ENCODE data around the gene MRPL18. TPM values are rescaled to one million over a fixed set of nuclear protein-coding genes. Genes with fewer than 3 reads are reported as not detected.
"Not testable (repeated sequence)": the region's sequence is repeated elsewhere in the genome, so short reads cannot be mapped to it uniquely, and the experiment has no call there.

Gene MRPL18
- total RNA-seq, 2 experiments from 2014 or later = 9.8 to 10.2 TPM

- no peaks in the 10 kb centered on the region for H3K9me3 ChIP-seq (ENCODE audit: control insufficient read depth in 1 of 2, insufficient read depth in 1 of 2, low read length in 2 of 2)
These were observed 43.5 kb upstream of the MRPL18 start for GRCh38 chr6:159746759-159747158.

GRCh38 chr6:159748127-159748526 is 42.1 kb upstream of the MRPL18 start:
- H3K27ac ChIP-seq (ENCODE audit: low read depth in 1 of 2, low read length in 2 of 2); H3K4me3 Mint-ChIP-seq; H3K27me3 ChIP-seq (ENCODE audit: control insufficient read depth in 1 of 2, insufficient read depth in 2 of 2, low read length in 2 of 2); H3K9me3 ChIP-seq (ENCODE audit: control insufficient read depth in 1 of 2, insufficient read depth in 1 of 2, low read length in 2 of 2); H3K27ac Mint-ChIP-seq; ATAC-seq (ENCODE audit: poor library complexity); H3K9me3 Mint-ChIP-seq; intact Hi-C loops (cut with DNase I, micrococcal nuclease); H3K4me1 ChIP-seq (ENCODE audit: insufficient read depth, low read length); H3K4me3 ChIP-seq (ENCODE audit: low read length); H3K27me3 Mint-ChIP-seq; DNase-seq: not testable (repeated sequence)
- ChIA-PET POLR2A (interaction anchor here (1.1 to 2.1 kb wide), 2 partner anchors 14 to 21 kb away, joined by 3 to 5 read pairs; partner anchors contain the start of genes ACAT2 and WTAP), CTCF (interaction anchor here (1.0 kb wide), 1 partner anchor 10 kb away, joined by 3 read pairs; no protein-coding TSS in a partner anchor)
- H3K36me3 ChIP-seq (ENCODE audit: insufficient read depth, low read length) = peaks cover 94% of the 10 kb centered on the region
- peaks cover 97% of the 10 kb centered on the region for H3K36me3 Mint-ChIP-seq (ENCODE audit: low read depth)
- H3K4me1 Mint-ChIP-seq (ENCODE audit: low read depth) = peaks cover 30% of the 10 kb centered on the region

More at GRCh38 chr6:159746759-159747158, 43.5 kb upstream of the MRPL18 start:
- Histone ChIP-seq H3K36me3 (ENCODE audit: insufficient read depth, low read length) (peaks cover 95% of the 10 kb centered on the region), H3K27me3 (ENCODE audit: control insufficient read depth in 1 of 2, insufficient read depth in 2 of 2, low read length in 2 of 2) (no peaks in the 10 kb centered on the region), H3K27ac (ENCODE audit: low read depth in 1 of 2, low read length in 2 of 2) (no peak overlapping the region), H3K4me3 (ENCODE audit: low read length) (no peak overlapping the region), H3K4me1 (ENCODE audit: insufficient read depth, low read length) (no peaks in the 10 kb centered on the region)
- Mint-ChIP-seq H3K27me3 (no peaks in the 10 kb centered on the region), H3K4me3 (no peak overlapping the region), H3K9me3 (no peaks in the 10 kb centered on the region), H3K36me3 (ENCODE audit: low read depth) (peaks cover 96% of the 10 kb centered on the region), H3K27ac (no peak overlapping the region), H3K4me1 (ENCODE audit: low read depth) (peaks cover 34% of the 10 kb centered on the region)
- ATAC-seq (ENCODE audit: poor library complexity) (no peak), DNase-seq (no peak)
- no peak for TF ChIP-seq CTCF (IDR thresholded peaks at IDR 0.05)
- ChIA-PET POLR2A (interaction anchor here (0.6 to 2.1 kb wide), 2 partner anchors 20 to 43 kb away, joined by 3 to 5 read pairs; partner anchors contain the start of gene WTAP), CTCF (interaction anchor here (0.9 kb wide), 1 partner anchor 55 kb away, joined by 3 read pairs; no protein-coding TSS in a partner anchor)
- intact Hi-C loops (cut with DNase I, micrococcal nuclease) = no loop called here

- peaks cover 97% of the 10 kb centered on the region for H3K36me3 Mint-ChIP-seq (ENCODE audit: low read depth)
- CTCF ChIA-PET = interaction anchor here (1.1 kb wide), 1 partner anchor 12 kb away, joined by 4 read pairs; no protein-coding TSS in a partner anchor
These were observed 38.8 kb upstream of the MRPL18 start for GRCh38 chr6:159751448-159751847.

More at GRCh38 chr6:159751448-159751847, 38.8 kb upstream of the MRPL18 start:
- Histone ChIP-seq H3K27me3 (ENCODE audit: control insufficient read depth in 1 of 2, insufficient read depth in 2 of 2, low read length in 2 of 2) (no peaks in the 10 kb centered on the region), H3K4me3 (ENCODE audit: low read length) (no peak overlapping the region), H3K27ac (ENCODE audit: low read depth in 1 of 2, low read length in 2 of 2) (no peak overlapping the region), H3K9me3 (ENCODE audit: control insufficient read depth in 1 of 2, insufficient read depth in 1 of 2, low read length in 2 of 2) (no peaks in the 10 kb centered on the region), H3K36me3 (ENCODE audit: insufficient read depth, low read length) (peaks cover 93% of the 10 kb centered on the region), H3K4me1 (ENCODE audit: insufficient read depth, low read length) (no peaks in the 10 kb centered on the region)
- POLR2A ChIA-PET = interaction anchor here (0.8 to 2.2 kb wide), 5 partner anchors 9 to 39 kb away, joined by 3 to 6 read pairs (median 5); partner anchors contain the start of genes ACAT2, MRPL18 and WTAP
- Mint-ChIP-seq H3K4me1 (ENCODE audit: low read depth) (peaks cover 14% of the 10 kb centered on the region), H3K9me3 (no peaks in the 10 kb centered on the region), H3K27ac (peak overlapping the region; percentile 39), H3K4me3 (no peak overlapping the region), H3K27me3 (no peaks in the 10 kb centered on the region)
- intact Hi-C loops (cut with DNase I, micrococcal nuclease) = no loop called here
- no peak for TF ChIP-seq CTCF (IDR thresholded peaks at IDR 0.05)
- DNase-seq (no peak), ATAC-seq (ENCODE audit: poor library complexity) (no peak)

Measured in CD4-positive, alpha-beta T cell (primary cell).